HG02938 (cell line): ENCODE measurements around the gene NEUROD4.

Source experiments
- ATAC-seq: cut with Tn5 transposase; IDR thresholded peaks from one replicate; pipeline ENCODE4 v1.9.1; 2021; ENCODE audit warnings: mild to moderate bottlenecking, moderate library complexity; ENCODE audit not compliant: unreplicated experiment

Gene NEUROD4

GRCh38 chr12:55058082-55058481 lies 38.3 kb downstream of the NEUROD4 start:
- no peak for ATAC-seq

- no peak for ATAC-seq
Observed at GRCh38 chr12:55058776-55059175, 39.0 kb downstream of the NEUROD4 start.

GRCh38 chr12:55060470-55060869 lies 40.7 kb downstream of the NEUROD4 start:
- ATAC-seq, result peak; percentile 98

GRCh38 chr12:55061024-55061423 lies 41.2 kb downstream of the NEUROD4 start:
- peak; percentile 3 for ATAC-seq

- ATAC-seq, result no peak
Observed at GRCh38 chr12:55063291-55063690, 43.5 kb downstream of the NEUROD4 start.

GRCh38 chr12:55065535-55065934 lies 45.8 kb downstream of the NEUROD4 start:
- ATAC-seq, result no peak

GRCh38 chr12:55067701-55068100 lies 47.9 kb downstream of the NEUROD4 start:
- ATAC-seq, result no peak

GRCh38 chr12:55068416-55069010 lies 48.7 kb downstream of the NEUROD4 start:
- ATAC-seq, result peak; percentile 61

GRCh38 chr12:55072083-55072482 lies 52.3 kb downstream of the NEUROD4 start:
- ATAC-seq, result no peak

- ATAC-seq, result peak; percentile 63
Observed at GRCh38 chr12:55073043-55074022, 53.6 kb downstream of the NEUROD4 start.

GRCh38 chr12:55074806-55075205 lies 55.0 kb downstream of the NEUROD4 start:
- no peak for ATAC-seq
